ENCODE data around the gene NEDD9. TPM values are rescaled to one million over a fixed set of nuclear protein-coding genes. Genes with fewer than 3 reads are reported as not detected.

The NEDD9 gene
- polyA plus RNA-seq, 1 of the 3 experiments (the other 2 are of a cell fraction): 7.4 TPM

DNA sequence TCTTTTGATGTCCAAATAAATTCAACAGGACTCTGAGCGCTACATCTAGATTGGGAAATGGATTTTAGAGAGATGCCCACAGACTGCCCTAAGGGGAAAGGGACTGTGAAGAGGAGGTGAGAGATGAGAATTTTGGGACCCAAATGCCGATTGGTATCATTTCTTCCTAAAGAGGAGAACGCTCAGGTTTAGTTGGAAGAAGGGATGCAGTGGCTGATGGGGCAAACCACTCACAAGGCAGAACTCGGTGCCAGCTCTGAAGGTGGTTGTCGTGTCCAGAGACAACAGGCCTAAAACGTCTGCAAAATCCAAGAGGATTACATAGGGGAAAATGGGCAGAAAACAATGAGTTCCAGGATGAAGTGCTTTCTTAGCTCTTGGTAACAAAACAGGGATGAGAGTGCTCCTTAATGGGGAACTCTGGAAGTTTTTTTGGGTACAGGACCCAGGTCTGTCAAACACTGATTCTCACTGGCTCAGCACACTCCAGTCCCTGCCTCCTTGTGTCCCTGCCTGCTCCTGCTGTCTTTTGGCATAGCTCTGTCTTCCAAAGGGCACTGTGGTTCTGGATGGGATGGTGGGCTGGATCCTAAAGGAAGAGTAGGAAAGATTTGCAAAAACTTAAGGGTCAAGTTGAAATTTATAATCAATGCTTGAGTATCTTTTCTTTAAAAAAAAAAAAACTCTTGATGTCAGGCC is 29.0 kb downstream of the NEDD9 start:
- Histone ChIP-seq H3K36me3 (replicated peaks in 1 of 2; ENCODE audit: control insufficient read depth in 1 of 2, insufficient read depth in 2 of 2, low read length in 1 of 2) (peaks cover 4 to 12% of the 10 kb centered on the region in 2 experiments), H3K27me3 (ENCODE audit: insufficient read depth) (no peaks in the 10 kb centered on the region), H2AFZ (ENCODE audit: low read depth) (no peak overlapping the region), H3K4me3 (ENCODE audit: low read depth in 2 of 2, low read length in 1 of 2) (no peak overlapping the region), H4K20me1 (ENCODE audit: insufficient read depth) (no peaks in the 10 kb centered on the region), H3F3A (replicated peaks; ENCODE audit: insufficient read depth) (peaks cover 28% of the 10 kb centered on the region), H3K9me3 (no peaks in the 10 kb centered on the region), H3K27ac (ENCODE audit: low read depth in 2 of 2, low read length in 1 of 2) (peak overlapping the region in 1 of 2 experiments; percentile 75; a peak in 2 of 4 replicates), H3K79me2 (ENCODE audit: insufficient read depth) (peaks cover 84% of the 10 kb centered on the region), H3K4me2 (no peak overlapping the region), H3K9ac (no peak overlapping the region), H3K4me1 (ENCODE audit: control insufficient read depth in 1 of 2, insufficient read depth in 2 of 2, low read depth in 1 of 2, low read length in 1 of 2) (peaks cover 25 to 50% of the 10 kb centered on the region in 2 experiments; a peak in 2 of 4 replicates), H3K9me2 (no peaks in the 10 kb centered on the region)
- CTCF ChIA-PET: interaction anchor here (1.0 to 1.3 kb wide), 3 partner anchors 30 to 292 kb away, joined by 3 read pairs; no protein-coding TSS in a partner anchor
- whole genome bisulfite sequencing (ENCODE audit: low lambda C conversion rate): 98% methylated on average over 6 of the region's 6 CpGs
- POLR2A ChIA-PET: no interaction called here
- no peak for DNase-seq
- TF ChIP-seq, protein P1, sequence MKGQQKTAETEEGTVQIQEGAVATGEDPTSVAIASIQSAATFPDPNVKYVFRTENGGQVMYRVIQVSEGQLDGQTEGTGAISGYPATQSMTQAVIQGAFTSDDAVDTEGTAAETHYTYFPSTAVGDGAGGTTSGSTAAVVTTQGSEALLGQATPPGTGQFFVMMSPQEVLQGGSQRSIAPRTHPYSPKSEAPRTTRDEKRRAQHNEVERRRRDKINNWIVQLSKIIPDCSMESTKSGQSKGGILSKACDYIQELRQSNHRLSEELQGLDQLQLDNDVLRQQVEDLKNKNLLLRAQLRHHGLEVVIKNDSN (IDR thresholded peaks at IDR 0.05; ENCODE audit: borderline replicate concordance, low read depth): no peak
- no peak for TF ChIP-seq SIN3A (IDR thresholded peaks at IDR 0.05; ENCODE audit: borderline replicate concordance, low read depth, low read length)
- TF ChIP-seq TEAD4 (IDR thresholded peaks at IDR 0.05; ENCODE audit: borderline replicate concordance, insufficient read depth): no peak
- no peak for TF ChIP-seq SMC3 (IDR thresholded peaks at IDR 0.05; ENCODE audit: low read depth, low read length)
- TF ChIP-seq, protein P2, sequence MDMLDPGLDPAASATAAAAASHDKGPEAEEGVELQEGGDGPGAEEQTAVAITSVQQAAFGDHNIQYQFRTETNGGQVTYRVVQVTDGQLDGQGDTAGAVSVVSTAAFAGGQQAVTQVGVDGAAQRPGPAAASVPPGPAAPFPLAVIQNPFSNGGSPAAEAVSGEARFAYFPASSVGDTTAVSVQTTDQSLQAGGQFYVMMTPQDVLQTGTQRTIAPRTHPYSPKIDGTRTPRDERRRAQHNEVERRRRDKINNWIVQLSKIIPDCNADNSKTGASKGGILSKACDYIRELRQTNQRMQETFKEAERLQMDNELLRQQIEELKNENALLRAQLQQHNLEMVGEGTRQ (IDR thresholded peaks at IDR 0.05; ENCODE audit: borderline replicate concordance, low read depth, low read length): no peak
- no peak for TF ChIP-seq GABPA (IDR thresholded peaks at IDR 0.05; ENCODE audit: low read depth)
- no peak for TF ChIP-seq RFX5 (IDR thresholded peaks at IDR 0.05; ENCODE audit: low read length)
- no peak for TF ChIP-seq MEF2A (IDR thresholded peaks at IDR 0.05; ENCODE audit: borderline replicate concordance, low read depth)
- no peak for TF ChIP-seq RXRA (IDR thresholded peaks at IDR 0.05; ENCODE audit: borderline replicate concordance, low read depth)
- TF ChIP-seq ELF1 (IDR thresholded peaks at IDR 0.05): no peak

DNA sequence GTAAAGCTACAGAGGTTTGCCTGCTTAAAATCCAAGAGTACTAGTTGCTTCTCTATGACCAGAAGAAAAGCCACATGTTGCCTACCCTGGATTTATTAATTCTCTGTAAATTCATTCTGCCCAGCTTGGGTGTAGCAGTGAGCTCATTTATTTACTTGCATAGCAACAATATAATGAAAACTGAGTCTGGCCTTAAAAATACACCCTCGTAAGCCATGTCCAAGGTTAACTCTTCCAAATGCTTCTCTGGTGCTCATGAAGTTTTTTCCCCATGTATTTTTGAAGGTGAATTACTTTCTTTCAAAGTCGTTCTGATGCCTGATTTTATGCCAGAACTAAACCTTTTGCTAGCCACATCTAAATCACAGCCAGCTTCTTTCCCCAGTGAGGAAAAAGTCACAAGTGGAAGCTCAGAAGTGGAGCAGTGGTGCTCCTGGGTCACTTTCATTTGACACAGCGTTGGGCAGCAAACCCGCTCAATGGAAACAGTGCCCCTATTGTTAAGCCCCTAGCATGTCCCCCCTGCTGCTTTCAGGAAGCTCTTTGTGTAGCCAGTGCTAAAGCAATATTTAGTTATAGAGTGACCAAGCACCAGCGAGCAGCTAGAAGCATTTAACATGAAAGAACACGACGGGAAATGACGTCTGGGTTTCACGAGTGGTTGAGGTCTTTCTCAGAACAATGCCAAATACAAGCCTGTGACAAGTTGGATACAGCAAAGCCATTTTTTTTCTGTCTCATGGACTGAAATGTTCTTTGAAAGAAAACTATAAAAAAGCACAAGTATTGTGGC is 29.8 kb downstream of the NEDD9 start:
- H3K27ac ChIP-seq (ENCODE audit: low read depth in 2 of 2, low read length in 1 of 2): peak overlapping the region; percentile 6 to 75; a peak in 3 of 4 replicates

More for the DNA sequence above, 29.8 kb downstream of the NEDD9 start:
- Histone ChIP-seq H3K79me2 (ENCODE audit: insufficient read depth) (peaks cover 84% of the 10 kb centered on the region), H2AFZ (ENCODE audit: low read depth) (no peak overlapping the region), H3K4me2 (no peak overlapping the region), H3K4me1 (ENCODE audit: control insufficient read depth in 1 of 2, insufficient read depth in 2 of 2, low read depth in 1 of 2, low read length in 1 of 2) (peaks cover 24 to 48% of the 10 kb centered on the region in 2 experiments; a peak in 3 of 4 replicates), H3K36me3 (replicated peaks in 1 of 2; ENCODE audit: control insufficient read depth in 1 of 2, insufficient read depth in 2 of 2, low read length in 1 of 2) (peaks cover 4 to 11% of the 10 kb centered on the region in 2 experiments), H3K4me3 (ENCODE audit: low read depth in 2 of 2, low read length in 1 of 2) (no peak overlapping the region), H3K9me2 (no peaks in the 10 kb centered on the region), H4K20me1 (ENCODE audit: insufficient read depth) (no peaks in the 10 kb centered on the region), H3F3A (replicated peaks; ENCODE audit: insufficient read depth) (peaks cover 29% of the 10 kb centered on the region), H3K9me3 (no peaks in the 10 kb centered on the region), H3K27me3 (ENCODE audit: insufficient read depth) (no peaks in the 10 kb centered on the region), H3K9ac (peak overlapping the region; percentile 10; the same call in 1 of the 2 replicates)
- POLR2A ChIA-PET: no interaction called here
- 95% methylated on average over 9 of the region's 9 CpGs for WGBS (ENCODE audit: low lambda C conversion rate)
- no peak for TF ChIP-seq TCF12 (IDR thresholded peaks at IDR 0.05)
- no peak for TF ChIP-seq JUND (IDR thresholded peaks at IDR 0.05)
- no peak for DNase-seq
- CTCF ChIA-PET: interaction anchor here (0.8 to 1.0 kb wide), 4 partner anchors 12 to 361 kb away, joined by 3 read pairs; no protein-coding TSS in a partner anchor
